Amniotic stem cell (primary cell): ENCODE results near the gene TLCD4.
A peak's percentile ranks its signal among the peaks of the same experiment; 100 is the strongest.

ENCODE experiments used
- DNase-seq: peaks from one replicate; lab custom pipeline; 2025; lab: John Stamatoyannopoulos, UW

The TLCD4 gene

GRCh38 chr1:95095833-95096217 lies 21.3 kb upstream of the TLCD4 start:
- no peak for DNase-seq

GRCh38 chr1:95096218-95096841 lies 20.8 kb upstream of the TLCD4 start:
- no peak for DNase-seq

GRCh38 chr1:95097426-95097825 lies 19.7 kb upstream of the TLCD4 start:
- DNase-seq = no peak

- no peak for DNase-seq
These were observed 19.0 kb upstream of the TLCD4 start for GRCh38 chr1:95098196-95098595.

- DNase-seq = no peak
These were observed 8.4 kb upstream of the TLCD4 start for GRCh38 chr1:95108792-95109191.

GRCh38 chr1:95111014-95111413 lies 6.1 kb upstream of the TLCD4 start:
- DNase-seq = no peak

- no peak for DNase-seq
These were observed 3.5 kb upstream of the TLCD4 start for GRCh38 chr1:95113684-95114083.

- no peak for DNase-seq
These were observed 1.4 kb upstream of the TLCD4 start for GRCh38 chr1:95115708-95116137.

GRCh38 chr1:95116580-95117206 lies 462 bp upstream of the TLCD4 start:
- DNase-seq = peak; percentile 2

- no peak for DNase-seq
These were observed 928 bp downstream of the TLCD4 start for GRCh38 chr1:95118067-95118499.

- no peak for DNase-seq
These were observed 1.6 kb downstream of the TLCD4 start for GRCh38 chr1:95118710-95119109.

- DNase-seq = no peak
These were observed 2.1 kb downstream of the TLCD4 start for GRCh38 chr1:95119273-95119672.

- no peak for DNase-seq
These were observed 5.1 kb downstream of the TLCD4 start for GRCh38 chr1:95122151-95122697.

GRCh38 chr1:95124342-95124741 lies 7.2 kb downstream of the TLCD4 start:
- DNase-seq = no peak

- no peak for DNase-seq
These were observed 9.2 kb downstream of the TLCD4 start for GRCh38 chr1:95126366-95126765.

- no peak for DNase-seq
These were observed 9.7 kb downstream of the TLCD4 start for GRCh38 chr1:95126846-95127245.

- DNase-seq = no peak
These were observed 10.2 kb downstream of the TLCD4 start for GRCh38 chr1:95127380-95127779.

GRCh38 chr1:95132762-95133161 lies 15.6 kb downstream of the TLCD4 start:
- no peak for DNase-seq

- DNase-seq = no peak
These were observed 16.5 kb downstream of the TLCD4 start for GRCh38 chr1:95133687-95134086.

- no peak for DNase-seq
These were observed 21.1 kb downstream of the TLCD4 start for GRCh38 chr1:95138223-95138622.

GRCh38 chr1:95139039-95139438 lies 21.9 kb downstream of the TLCD4 start:
- DNase-seq = no peak

- no peak for DNase-seq
These were observed 23.6 kb downstream of the TLCD4 start for GRCh38 chr1:95140791-95141190.

- no peak for DNase-seq
These were observed 28.3 kb downstream of the TLCD4 start for GRCh38 chr1:95145493-95145892.

- DNase-seq = no peak
These were observed 29.5 kb downstream of the TLCD4 start for GRCh38 chr1:95146637-95147036.
